HepG2 (cell line): Measurements from ENCODE around the gene VPS25. TPM values are rescaled to one million over a fixed set of nuclear protein-coding genes. Genes with fewer than 3 reads are reported as not detected.

ENCODE experiments used
- AFF4 ChIP-seq: sonication (generic); formaldehyde crosslinking; IDR thresholded peaks from 2 replicates; pipeline ENCODE4 v1.4.0; 2020; ENCODE audit warnings: missing genetic modification reagents
- ATF2 ChIP-seq: sonication (generic); formaldehyde crosslinking; IDR thresholded peaks from 2 replicates; pipeline ENCODE4 v1.4.0; 2020; ENCODE audit warnings: missing genetic modification reagents
- ATRX ChIP-seq: sonication (generic); formaldehyde crosslinking; IDR thresholded peaks from 2 replicates; pipeline ENCODE4 v1.4.0; 2020; ENCODE audit warnings: missing genetic modification reagents, borderline replicate concordance
- BCL3 ChIP-seq: sonication (generic); formaldehyde crosslinking; IDR thresholded peaks from 2 replicates; pipeline ENCODE4 v1.5.1; 2020; ENCODE audit warnings: mild to moderate bottlenecking, missing genetic modification reagents, moderate library complexity
- CAMTA2 ChIP-seq: sonication (generic); formaldehyde crosslinking; IDR thresholded peaks from 2 replicates; pipeline ENCODE4 v1.4.0; 2020; ENCODE audit warnings: mild to moderate bottlenecking, missing genetic modification reagents, borderline replicate concordance
- CENPBD1 ChIP-seq: sonication (generic); formaldehyde crosslinking; IDR thresholded peaks from 2 replicates; pipeline ENCODE4 v1.8.0; 2022; ENCODE audit warnings: missing genetic modification reagents, low read depth, mild to moderate bottlenecking, borderline replicate concordance
- CREM ChIP-seq, 2 experiments: sonication (generic) in 1 of 2; formaldehyde crosslinking in 1 of 2; IDR thresholded peaks; 2 replicates each; pipeline versions ENCODE4 v1.4.0 to v1.6.1; 2016 to 2020; ENCODE audit warnings: antibody characterized with exemption in 1 of 2, mild to moderate bottlenecking in 1 of 2, missing genetic modification reagents in 1 of 2
- ELF1 ChIP-seq: sonication (generic); formaldehyde crosslinking; IDR thresholded peaks from 2 replicates; pipeline ENCODE4 v1.4.0; 2020; ENCODE audit warnings: missing genetic modification reagents
- ELF3 ChIP-seq: IDR thresholded peaks from 2 replicates; pipeline ENCODE4 v1.6.1; 2016; ENCODE audit warnings: missing genetic modification reagents, missing compliant biosample characterization
- FOXJ3 ChIP-seq: sonication (generic); formaldehyde crosslinking; IDR thresholded peaks from 2 replicates; pipeline ENCODE4 v1.4.0; 2020; ENCODE audit warnings: missing genetic modification reagents, mild to moderate bottlenecking, borderline replicate concordance
- MATR3 ChIP-seq: sonication (generic); formaldehyde crosslinking; IDR thresholded peaks from 2 replicates; pipeline ENCODE4 v1.4.0; 2020; ENCODE audit warnings: missing genetic modification reagents
- NKX3-1 ChIP-seq: sonication (generic); formaldehyde crosslinking; IDR thresholded peaks from 2 replicates; pipeline ENCODE4 v1.5.0; 2020; ENCODE audit warnings: missing genetic modification reagents
- RFX1 ChIP-seq: fragments of 450-650 bp; IDR thresholded peaks from 2 replicates; pipeline ENCODE4 v1.6.1; 2017
- TARDBP ChIP-seq: sonication (generic); formaldehyde crosslinking; IDR thresholded peaks from 2 replicates; pipeline ENCODE4 v1.8.0; 2022; ENCODE audit warnings: mild to moderate bottlenecking, missing genetic modification reagents
- THAP7 ChIP-seq: sonication (generic); formaldehyde crosslinking; IDR thresholded peaks from 2 replicates; pipeline ENCODE4 v1.8.1; 2023; ENCODE audit warnings: mild to moderate bottlenecking, missing genetic modification reagents
- THAP8 ChIP-seq: sonication (generic); formaldehyde crosslinking; IDR thresholded peaks from 2 replicates; pipeline ENCODE4 v1.5.1; 2020; ENCODE audit warnings: missing genetic modification reagents, mild to moderate bottlenecking, borderline replicate concordance
- ZFP1 ChIP-seq: IDR thresholded peaks from 2 replicates; pipeline ENCODE4 v1.6.1; 2016
- ZNF557 ChIP-seq: sonication (generic); formaldehyde crosslinking; IDR thresholded peaks from 2 replicates; pipeline ENCODE4 v1.4.0; 2020; ENCODE audit warnings: missing genetic modification reagents
- ZNF597 ChIP-seq: sonication (generic); formaldehyde crosslinking; IDR thresholded peaks from 2 replicates; pipeline ENCODE4 v1.5.0; 2020; ENCODE audit warnings: missing genetic modification reagents
- ZNF644 ChIP-seq: IDR thresholded peaks from 2 replicates; pipeline ENCODE4 v1.6.1; 2016; ENCODE audit warnings: low read depth
- polyA plus RNA-seq, 8 experiments: library from polyadenylated mRNA; depleted of rRNA in 3 of 8; stranded (reverse) in 7 of 8; unstranded in 1 of 8; fragments of >200 nt; fragmentation: Illumina TruSeq in 4 of 8; extraction: Trizol in 4 of 8; gene quantifications; 2 replicates each; pipeline versions ENCODE4 v1.2.1 to v1.2.3, GENCODE V29; 2011 to 2016; ENCODE audit warnings: low read depth in 4 of 8, missing spikeins in 1 of 8, mixed read lengths in 1 of 8; ENCODE audit not compliant: insufficient read depth in 1 of 8
- total RNA-seq, 5 experiments: library from RNA; depleted of rRNA; stranded (reverse); fragments of >200 nt; fragmentation: Illumina TruSeq; extraction: Trizol; gene quantifications; 2 replicates each; pipeline ENCODE4 v1.2.3, GENCODE V29; 2016; ENCODE audit warnings: low read depth in 1 of 5

The VPS25 gene
- total and polyA plus RNA-seq, 2 of the 13 experiments (the other 11 are each of a cell fraction or from before 2014, with no cell fraction given), result 161 to 249 TPM

- no peak for TF ChIP-seq ZNF597
- TF ChIP-seq THAP8, result no peak
- TF ChIP-seq BCL3 (CRISPR knock-in tag), result no peak
- no peak for TF ChIP-seq ZFP1
- TF ChIP-seq NKX3-1 (CRISPR knock-in tag), result no peak
- no peak for TF ChIP-seq MATR3
- no peak for TF ChIP-seq TARDBP (CRISPR knock-in tag)
- no peak for TF ChIP-seq ZNF644 (CRISPR knock-in tag)
- no peak for TF ChIP-seq AFF4 (CRISPR knock-in tag)
- no peak for TF ChIP-seq ELF1 (CRISPR knock-in tag)
- no peak for TF ChIP-seq CAMTA2 (CRISPR knock-in tag)
- no peak for TF ChIP-seq CENPBD1
- no peak for TF ChIP-seq RFX1
- TF ChIP-seq FOXJ3, result no peak
- no peak for TF ChIP-seq CREM (IDR thresholded peaks at IDR 0.05)
- no peak for TF ChIP-seq CREM (CRISPR knock-in tag; IDR thresholded peaks at IDR 0.05)
- TF ChIP-seq ELF3 (CRISPR knock-in tag), result 0 out of 2 replicates have a peak, but pooled peaks have one; percentile 1
- TF ChIP-seq THAP7 (CRISPR knock-in tag), result no peak
- no peak for TF ChIP-seq ZNF557 (CRISPR knock-in tag)
- no peak for TF ChIP-seq ATF2
- no peak for TF ChIP-seq ATRX (CRISPR knock-in tag)
- TF ChIP-seq, all 625 proteins: peak for 20
Observed at GRCh38 chr17:42759982-42760651, 13.1 kb upstream of the VPS25 start (continued).
